Caco-2 (cell line): ENCODE results near the gene CDC14A. TPM values are rescaled to one million over a fixed set of nuclear protein-coding genes. Genes with fewer than 3 reads are reported as not detected.

Experiments
- BruUV-seq: library from RNA; stranded (reverse); fragments of 400-500 nt; replicated peaks from 2 replicates; lab custom pipeline; 2021; lab: Mats Ljungman, UMichigan
- CTCF ChIA-PET: fragments of 300-600 bp; sonication (Branson Sonifier 250); formaldehyde crosslinking; loops from one replicate; lab custom pipeline; 2022; ENCODE audit warnings: antibody characterized with exemption; lab: Charles Lee
- POLR2A ChIA-PET: fragments of 300-600 bp; sonication (Branson Sonifier 250); formaldehyde crosslinking; loops from one replicate; lab custom pipeline; 2022; ENCODE audit warnings: antibody characterized with exemption; lab: Charles Lee
- DNase-seq, 2 experiments: peaks; one replicate each; pipeline versions ENCODE4 v3.0.0 to v3.0.0-alpha.2; 2020 to 2022
- H3K27me3 ChIP-seq: replicated peaks from 2 replicates; pipeline ENCODE4 v1.6.0; 2011; ENCODE audit warnings: low read length; ENCODE audit not compliant: control insufficient read depth, insufficient read depth
- H3K36me3 ChIP-seq: 2 replicates; pipeline ENCODE4 v1.5.1; 2011; ENCODE audit warnings: low read length; ENCODE audit not compliant: control insufficient read depth, insufficient read depth
- H3K4me1 ChIP-seq: fragments of 250-450 bp; sonication (Bioruptor Pico); 2 replicates; pipeline ENCODE4 v1.5.1; 2020; ENCODE audit warnings: mild to moderate bottlenecking
- H3K4me3 ChIP-seq: 2 replicates; pipeline ENCODE4 v1.5.1; 2011; ENCODE audit warnings: low read depth, mild to moderate bottlenecking, control low read depth, low read length
- H3K9me3 ChIP-seq: fragments of 250-450 bp; sonication (Bioruptor Pico); 2 replicates; pipeline ENCODE4 v1.5.1; 2020; ENCODE audit warnings: mild to moderate bottlenecking, moderate library complexity
- H3K27ac Mint-ChIP-seq: one replicate; pipeline ENCODE4 v1.8.0; 2022; ENCODE audit warnings: mixed read lengths; ENCODE audit not compliant: unreplicated experiment
- H3K27me3 Mint-ChIP-seq: one replicate; pipeline ENCODE4 v1.8.0; 2022; ENCODE audit warnings: mixed read lengths; ENCODE audit not compliant: insufficient read depth, unreplicated experiment
- H3K36me3 Mint-ChIP-seq: one replicate; pipeline ENCODE4 v1.8.0; 2022; ENCODE audit warnings: mild to moderate bottlenecking, mixed read lengths; ENCODE audit not compliant: insufficient read depth, unreplicated experiment
- H3K4me1 Mint-ChIP-seq: one replicate; pipeline ENCODE4 v1.8.0; 2022; ENCODE audit warnings: low read depth, mixed read lengths; ENCODE audit not compliant: unreplicated experiment
- H3K4me3 Mint-ChIP-seq: one replicate; pipeline ENCODE4 v1.8.0; 2022; ENCODE audit warnings: mild to moderate bottlenecking, moderate library complexity, mixed read lengths; ENCODE audit not compliant: unreplicated experiment
- H3K9me3 Mint-ChIP-seq: one replicate; pipeline ENCODE4 v1.8.0; 2022; ENCODE audit warnings: mixed read lengths; ENCODE audit not compliant: unreplicated experiment
- CTCF ChIP-seq, 2 experiments: fragments of 200-600 bp in 1 of 2; IDR thresholded peaks; 1 replicate in 1 of 2; 2 replicates in 1 of 2; pipeline versions ENCODE4 v1.5.1 to v1.8.0; 2011 to 2022; ENCODE audit warnings: antibody characterized with exemption in 1 of 2, control low read depth in 1 of 2, inconsistent platforms in 1 of 2, low read depth in 1 of 2, low read length in 1 of 2, mild to moderate bottlenecking in 1 of 2, moderate library complexity in 1 of 2; ENCODE audit not compliant: insufficient read depth in 1 of 2, severe bottlenecking in 1 of 2, unreplicated experiment in 1 of 2
- intact Hi-C: fragments of 100-400 bp; cut with micrococcal nuclease; formaldehyde crosslinking; loops from one replicate; pipeline ENCODE4 v1.10.0; 2022; ENCODE audit not compliant: unreplicated experiment
- total RNA-seq: library from RNA; stranded (reverse); gene quantifications from 2 replicates; pipeline ENCODE4 v1.2.3, GENCODE V29; 2022

Gene CDC14A
- total RNA-seq, 1 experiment from 2014 or later: 7.3 TPM

GRCh38 chr1:100434831-100435230, 82.5 kb downstream of the CDC14A start:
- Histone ChIP-seq H3K36me3 (no peaks in the 10 kb centered on the region), H3K4me3 (no peak overlapping the region), H3K9me3 (no peaks in the 10 kb centered on the region), H3K27me3 (no peaks in the 10 kb centered on the region), H3K4me1 (peaks cover 7% of the 10 kb centered on the region)
- H3K36me3 Mint-ChIP-seq: no peaks in the 10 kb centered on the region
- no peaks in the 10 kb centered on the region for H3K9me3 Mint-ChIP-seq
- TF ChIP-seq CTCF (IDR thresholded peaks at IDR 0.05; ENCODE audit: insufficient read depth in 1 of 2, low read depth in 1 of 2, low read length in 1 of 2, severe bottlenecking in 1 of 2, unreplicated experiment in 1 of 2): no peak
- ChIA-PET CTCF (no interaction called here), POLR2A (no interaction called here)
- H3K27me3 Mint-ChIP-seq: no peaks in the 10 kb centered on the region
- H3K27ac Mint-ChIP-seq: no peak overlapping the region
- H3K4me1 Mint-ChIP-seq: peaks cover 9% of the 10 kb centered on the region
- intact Hi-C loops: no loop called here
- H3K4me3 Mint-ChIP-seq: no peak overlapping the region
- no peak for DNase-seq
- BruUV-seq: no TSS peak

- Histone ChIP-seq H3K36me3 (no peaks in the 10 kb centered on the region), H3K4me1 (peaks cover 22% of the 10 kb centered on the region), H3K9me3 (no peaks in the 10 kb centered on the region), H3K4me3 (no peak overlapping the region), H3K27me3 (no peaks in the 10 kb centered on the region)
- no peak for DNase-seq
- ChIA-PET POLR2A (no interaction called here), CTCF (no interaction called here)
- intact Hi-C loops: no loop called here
- no peaks in the 10 kb centered on the region for H3K27me3 Mint-ChIP-seq
- no peak overlapping the region for H3K4me3 Mint-ChIP-seq
- peaks cover 13% of the 10 kb centered on the region for H3K4me1 Mint-ChIP-seq
- H3K27ac Mint-ChIP-seq: no peak overlapping the region
- no peaks in the 10 kb centered on the region for H3K9me3 Mint-ChIP-seq
- no TSS peak for BruUV-seq
- no peak for TF ChIP-seq CTCF (IDR thresholded peaks at IDR 0.05; ENCODE audit: insufficient read depth in 1 of 2, low read depth in 1 of 2, low read length in 1 of 2, severe bottlenecking in 1 of 2, unreplicated experiment in 1 of 2)
- no peaks in the 10 kb centered on the region for H3K36me3 Mint-ChIP-seq
Measured at GRCh38 chr1:100438375-100438774, 86.1 kb downstream of the CDC14A start.

- no peak for DNase-seq
- ChIA-PET CTCF (no interaction called here), POLR2A (no interaction called here)
- no peak overlapping the region for H3K4me3 Mint-ChIP-seq
- BruUV-seq: no TSS peak
- H3K4me1 Mint-ChIP-seq: peaks cover 13% of the 10 kb centered on the region
- TF ChIP-seq CTCF (IDR thresholded peaks at IDR 0.05; ENCODE audit: insufficient read depth in 1 of 2, low read depth in 1 of 2, low read length in 1 of 2, severe bottlenecking in 1 of 2, unreplicated experiment in 1 of 2): no peak
- H3K36me3 Mint-ChIP-seq: no peaks in the 10 kb centered on the region
- Histone ChIP-seq H3K9me3 (no peaks in the 10 kb centered on the region), H3K27me3 (no peaks in the 10 kb centered on the region), H3K4me1 (peaks cover 26% of the 10 kb centered on the region), H3K36me3 (no peaks in the 10 kb centered on the region), H3K4me3 (no peak overlapping the region)
- H3K9me3 Mint-ChIP-seq: no peaks in the 10 kb centered on the region
- no peaks in the 10 kb centered on the region for H3K27me3 Mint-ChIP-seq
- H3K27ac Mint-ChIP-seq: no peak overlapping the region
- intact Hi-C loops: no loop called here
Measured at GRCh38 chr1:100438789-100439188, 86.5 kb downstream of the CDC14A start.
